ENCODE results near the gene TRMT2A. TPM values are rescaled to one million over a fixed set of nuclear protein-coding genes. Genes with fewer than 3 reads are reported as not detected.
A peak's percentile ranks its signal among the peaks of the same experiment; 100 is the strongest.

Gene TRMT2A
- total RNA-seq, 4 donors from 2014 or later = 34.0 to 36.7 (median 35.0) TPM

GRCh38 chr22:20136603-20136873, 19.5 kb upstream of the TRMT2A start:
- H3K4me3 ChIP-seq = no peak overlapping the region
- no peak for DNase-seq (ENCODE audit: extremely low spot score)
- no peaks in the 10 kb centered on the region for H3K27me3 ChIP-seq
- no peak for TF ChIP-seq EP300 (IDR thresholded peaks at IDR 0.05)
- whole genome bisulfite sequencing = 85% methylated on average over 4 of the region's 5 CpGs
- no peaks in the 10 kb centered on the region for H3K9me3 ChIP-seq
- H3K4me1 ChIP-seq = peaks cover 64 to 70% (median 68%) of the 10 kb centered on the region in 4 donors
- no peak overlapping the region for H3K27ac ChIP-seq (replicated peaks in 1 of 4)
- peaks cover 0 to 25% (median 23%) of the 10 kb centered on the region in 4 donors for H3K36me3 ChIP-seq
- intact Hi-C loops (cut with DNase I) = no loop called here

- Histone ChIP-seq H3K36me3 (peaks cover 0 to 20% (median 19%) of the 10 kb centered on the region in 4 donors), H3K4me1 (peaks cover 64 to 71% (median 68%) of the 10 kb centered on the region in 4 donors), H3K4me3 (no peak overlapping the region), H3K27me3 (no peaks in the 10 kb centered on the region), H3K27ac (replicated peaks in 1 of 4) (no peak overlapping the region), H3K9me3 (no peaks in the 10 kb centered on the region)
- 83% methylated on average over 19 of the region's 25 CpGs for WGBS
- intact Hi-C loops (cut with DNase I) = no loop called here
- TF ChIP-seq POLR2AphosphoS5 (IDR thresholded peaks at IDR 0.05) = no peak
- no peak for TF ChIP-seq CTCF (IDR thresholded peaks at IDR 0.05)
- TF ChIP-seq EP300 (IDR thresholded peaks at IDR 0.05) = no peak
- TF ChIP-seq POLR2A (IDR thresholded peaks at IDR 0.05; ENCODE audit: low read depth) = no peak
- DNase-seq (ENCODE audit: extremely low spot score) = no peak
These were observed 19.0 kb upstream of the TRMT2A start for GRCh38 chr22:20135806-20136602.

- 70% methylated on average over 3 of the region's 4 CpGs for WGBS
- H3K27ac ChIP-seq (replicated peaks in 1 of 4) = no peak overlapping the region
- no peak overlapping the region for H3K4me3 ChIP-seq
- H3K9me3 ChIP-seq = no peaks in the 10 kb centered on the region
- no peak for DNase-seq (ENCODE audit: extremely low spot score)
- H3K4me1 ChIP-seq = peaks cover 70 to 78% (median 74%) of the 10 kb centered on the region in 4 donors
- intact Hi-C loops (cut with DNase I) = no loop called here
- no peaks in the 10 kb centered on the region for H3K27me3 ChIP-seq
- TF ChIP-seq POLR2AphosphoS5 (IDR thresholded peaks at IDR 0.05) = no peak
- no peak for TF ChIP-seq POLR2A (IDR thresholded peaks at IDR 0.05; ENCODE audit: low read depth)
- TF ChIP-seq CTCF (IDR thresholded peaks at IDR 0.05) = no peak
- TF ChIP-seq EP300 (IDR thresholded peaks at IDR 0.05) = no peak
- peaks cover 0 to 14% (median 11%) of the 10 kb centered on the region in 4 donors for H3K36me3 ChIP-seq
These were observed 18.2 kb upstream of the TRMT2A start for GRCh38 chr22:20135265-20135664.

GRCh38 chr22:20133930-20134549, 17.0 kb upstream of the TRMT2A start:
- Histone ChIP-seq H3K27ac (replicated peaks in 1 of 4) (no peak overlapping the region), H3K4me1 (peaks cover 71 to 84% (median 78%) of the 10 kb centered on the region in 4 donors), H3K27me3 (no peaks in the 10 kb centered on the region), H3K36me3 (peaks cover 0 to 1% (median under 1%) of the 10 kb centered on the region in 4 donors), H3K9me3 (no peaks in the 10 kb centered on the region), H3K4me3 (no peak overlapping the region)
- no peak for TF ChIP-seq CTCF (IDR thresholded peaks at IDR 0.05)
- TF ChIP-seq POLR2A (IDR thresholded peaks at IDR 0.05; ENCODE audit: low read depth) = no peak
- WGBS = 72% methylated on average over 8 of the region's 12 CpGs
- no peak for DNase-seq (ENCODE audit: extremely low spot score)
- intact Hi-C loops (cut with DNase I) = no loop called here

- intact Hi-C loops (cut with DNase I) = no loop called here
- Histone ChIP-seq H3K4me1 (peaks cover 64 to 71% (median 67%) of the 10 kb centered on the region in 4 donors), H3K36me3 (peaks cover 0 to 4% (median 1%) of the 10 kb centered on the region in 4 donors), H3K9me3 (no peaks in the 10 kb centered on the region), H3K4me3 (peak overlapping the region; percentile 69 to 100 (median 97)), H3K27ac (replicated peaks in 1 of 4) (peak overlapping the region in 3 of 4 donors; percentile 89 to 99 (median 94)), H3K27me3 (no peaks in the 10 kb centered on the region)
- no peak for DNase-seq (ENCODE audit: extremely low spot score)
- 48% methylated on average over 12 of the region's 16 CpGs for WGBS
- no peak for TF ChIP-seq EP300 (IDR thresholded peaks at IDR 0.05)
- no peak for TF ChIP-seq POLR2A (IDR thresholded peaks at IDR 0.05; ENCODE audit: low read depth)
- TF ChIP-seq POLR2AphosphoS5 (IDR thresholded peaks at IDR 0.05) = no peak
- no peak for TF ChIP-seq CTCF (IDR thresholded peaks at IDR 0.05)
These were observed 15.7 kb upstream of the TRMT2A start for GRCh38 chr22:20132686-20133246.

Measured in esophagus muscularis mucosa (tissue), 4 donors.